ENCODE measurements around the gene ACP3.

DNA sequence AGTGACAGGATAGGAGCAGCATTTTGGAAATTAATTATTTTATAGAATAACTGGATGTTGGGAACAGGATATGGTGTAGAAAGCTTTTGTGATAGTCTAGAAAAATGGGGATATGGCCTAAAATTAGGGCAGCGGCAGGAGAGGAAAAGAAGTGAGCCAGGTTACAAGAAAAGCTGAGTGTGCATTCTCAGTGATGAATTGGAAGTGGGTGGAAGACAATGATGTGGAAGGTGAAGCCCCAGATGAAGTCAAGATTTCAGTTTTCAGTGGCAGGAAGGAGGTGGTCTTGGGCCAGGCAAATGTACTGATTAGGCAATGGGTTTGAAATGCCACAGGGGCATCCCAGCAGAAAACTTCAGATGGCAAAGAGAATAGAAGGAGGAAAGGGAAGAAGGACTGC, 33.6 kb downstream of the ACP3 start:
- no peak for TF ChIP-seq POLR2A (IDR thresholded peaks at IDR 0.05)
- no peak for TF ChIP-seq CTCF (IDR thresholded peaks at IDR 0.05)
